Gastroesophageal sphincter (tissue), 4 donors: ENCODE results near the gene C1orf174. TPM values are rescaled to one million over a fixed set of nuclear protein-coding genes. Genes with fewer than 3 reads are reported as not detected.

Experiments used
- ATAC-seq: fragments of 150-250 bp; one replicate; pipeline ENCODE4 v1.9.1; 2016; ENCODE audit warnings: mild to moderate bottlenecking, moderate library complexity
- H3K27ac ChIP-seq, 4 donors: fragments of 200-600 bp; sonication (generic) in 3 of 4; 1 replicate in 3 of 4; 2 replicates in 1 of 4; pipeline ENCODE4 v1.5.1; 2016 to 2019
- H3K27me3 ChIP-seq: fragments of 200-600 bp; sonication (generic); one replicate; pipeline ENCODE4 v1.5.1; 2019
- H3K36me3 ChIP-seq, 2 donors: fragments of 200-600 bp; sonication (generic); one replicate each; pipeline ENCODE4 v1.5.1; 2019; ENCODE audit warnings: control low read depth in 1 of 2
- H3K4me1 ChIP-seq, 3 donors: fragments of 200-600 bp; sonication (generic); 1 replicate in 2 of 3; 2 replicates in 1 of 3; pipeline ENCODE4 v1.5.1; 2016 to 2019; ENCODE audit warnings: control low read depth in 2 of 3
- H3K4me3 ChIP-seq, 2 donors: fragments of 200-600 bp; sonication (generic); one replicate each; pipeline ENCODE4 v1.5.1; 2019; ENCODE audit warnings: mild to moderate bottlenecking in 1 of 2, moderate library complexity in 1 of 2
- H3K9me3 ChIP-seq, 3 donors: fragments of 200-600 bp; sonication (generic); one replicate each; pipeline ENCODE4 v1.5.1; 2017 to 2019; ENCODE audit warnings: control low read depth in 2 of 3
- EP300 ChIP-seq: sonication (generic); formaldehyde crosslinking; IDR thresholded peaks from one replicate; pipeline ENCODE4 v1.6.1; 2017; ENCODE audit warnings: antibody characterized with exemption, mild to moderate bottlenecking
- POLR2A ChIP-seq, 2 donors: fragments of 450-650 bp; IDR thresholded peaks; one replicate each; pipeline ENCODE4 v1.6.1; 2017; ENCODE audit warnings: antibody characterized with exemption in 2 of 2, mild to moderate bottlenecking in 2 of 2, moderate library complexity in 1 of 2
- POLR2AphosphoS5 ChIP-seq: sonication (generic); formaldehyde crosslinking; IDR thresholded peaks from one replicate; pipeline ENCODE4 v1.6.1; 2017; ENCODE audit warnings: antibody characterized with exemption
- WGBS, 2 donors: methylation state at CpG; one replicate each; pipeline ENCODE4 v1.1.5; 2018; ENCODE audit warnings: low coverage in 1 of 2; 5-methylcytosine and 5-hydroxymethylcytosine counted together
- total RNA-seq, 4 donors: library from RNA; depleted of rRNA; stranded (reverse); fragments of >200 nt; gene quantifications; one replicate each; pipeline ENCODE4 v1.1.0, GENCODE V29; 2016
- TF ChIP-seq, protein P1 (sequence below), 4 experiments: fragments of 200-600 bp in 2 of 4; fragments of 450-650 bp in 2 of 4; sonication (generic) in 1 of 4; IDR thresholded peaks; one replicate each; pipeline ENCODE4 v1.5.1; 2017 to 2019; ENCODE audit warnings: antibody characterized with exemption in 4 of 4, mild to moderate bottlenecking in 2 of 4, moderate library complexity in 2 of 4

Gene C1orf174
- total RNA-seq, 4 donors from 2014 or later: 16.4 to 35.3 (median 26.7) TPM

DNA sequence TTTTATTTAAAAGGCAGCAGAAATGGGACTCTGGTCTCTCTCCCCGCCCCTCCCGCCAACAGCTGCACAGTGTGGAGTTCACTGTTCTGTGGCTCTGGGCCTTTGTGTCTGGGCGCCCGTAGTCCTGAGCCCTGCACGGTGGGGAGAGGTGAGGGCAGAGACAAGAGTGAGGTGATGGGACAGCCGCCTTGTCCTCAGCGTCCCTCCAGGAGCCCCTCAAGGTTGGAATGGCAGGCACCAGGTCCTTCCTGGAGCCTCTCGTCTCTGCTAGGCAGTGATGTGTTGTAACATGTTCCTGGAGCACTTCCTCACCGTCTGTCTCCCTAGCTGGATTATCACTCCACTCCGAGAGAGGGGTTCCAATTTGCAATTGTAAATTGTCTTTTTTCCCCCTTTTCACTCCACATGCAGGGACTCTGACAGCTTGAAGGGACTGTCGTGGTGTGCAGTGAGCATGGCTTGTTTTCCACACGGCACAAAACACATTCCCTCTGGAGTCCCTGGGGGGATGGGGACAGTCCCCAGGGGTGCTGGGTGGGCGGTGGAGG is 44.6 kb upstream of the C1orf174 start:
- H3K9me3 ChIP-seq: no peaks in the 10 kb centered on the region
- WGBS, 2 donors: 43% methylated on average over 1 of the region's 13 CpGs; no CpG with 5 or more reads in 1 of the 2 donors
- H3K4me1 ChIP-seq: no peaks in the 10 kb centered on the region
- no peak overlapping the region for H3K4me3 ChIP-seq
- no peaks in the 10 kb centered on the region for H3K36me3 ChIP-seq
- H3K27me3 ChIP-seq: peaks cover 81% of the 10 kb centered on the region
- TF ChIP-seq POLR2A (IDR thresholded peaks at IDR 0.05): no peak
- TF ChIP-seq EP300: no peak
- no peak for TF ChIP-seq POLR2AphosphoS5
- TF ChIP-seq, protein P1, sequence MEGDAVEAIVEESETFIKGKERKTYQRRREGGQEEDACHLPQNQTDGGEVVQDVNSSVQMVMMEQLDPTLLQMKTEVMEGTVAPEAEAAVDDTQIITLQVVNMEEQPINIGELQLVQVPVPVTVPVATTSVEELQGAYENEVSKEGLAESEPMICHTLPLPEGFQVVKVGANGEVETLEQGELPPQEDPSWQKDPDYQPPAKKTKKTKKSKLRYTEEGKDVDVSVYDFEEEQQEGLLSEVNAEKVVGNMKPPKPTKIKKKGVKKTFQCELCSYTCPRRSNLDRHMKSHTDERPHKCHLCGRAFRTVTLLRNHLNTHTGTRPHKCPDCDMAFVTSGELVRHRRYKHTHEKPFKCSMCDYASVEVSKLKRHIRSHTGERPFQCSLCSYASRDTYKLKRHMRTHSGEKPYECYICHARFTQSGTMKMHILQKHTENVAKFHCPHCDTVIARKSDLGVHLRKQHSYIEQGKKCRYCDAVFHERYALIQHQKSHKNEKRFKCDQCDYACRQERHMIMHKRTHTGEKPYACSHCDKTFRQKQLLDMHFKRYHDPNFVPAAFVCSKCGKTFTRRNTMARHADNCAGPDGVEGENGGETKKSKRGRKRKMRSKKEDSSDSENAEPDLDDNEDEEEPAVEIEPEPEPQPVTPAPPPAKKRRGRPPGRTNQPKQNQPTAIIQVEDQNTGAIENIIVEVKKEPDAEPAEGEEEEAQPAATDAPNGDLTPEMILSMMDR (IDR thresholded peaks at IDR 0.05): no peak
- ATAC-seq: no peak
- no peak overlapping the region for H3K27ac ChIP-seq

DNA sequence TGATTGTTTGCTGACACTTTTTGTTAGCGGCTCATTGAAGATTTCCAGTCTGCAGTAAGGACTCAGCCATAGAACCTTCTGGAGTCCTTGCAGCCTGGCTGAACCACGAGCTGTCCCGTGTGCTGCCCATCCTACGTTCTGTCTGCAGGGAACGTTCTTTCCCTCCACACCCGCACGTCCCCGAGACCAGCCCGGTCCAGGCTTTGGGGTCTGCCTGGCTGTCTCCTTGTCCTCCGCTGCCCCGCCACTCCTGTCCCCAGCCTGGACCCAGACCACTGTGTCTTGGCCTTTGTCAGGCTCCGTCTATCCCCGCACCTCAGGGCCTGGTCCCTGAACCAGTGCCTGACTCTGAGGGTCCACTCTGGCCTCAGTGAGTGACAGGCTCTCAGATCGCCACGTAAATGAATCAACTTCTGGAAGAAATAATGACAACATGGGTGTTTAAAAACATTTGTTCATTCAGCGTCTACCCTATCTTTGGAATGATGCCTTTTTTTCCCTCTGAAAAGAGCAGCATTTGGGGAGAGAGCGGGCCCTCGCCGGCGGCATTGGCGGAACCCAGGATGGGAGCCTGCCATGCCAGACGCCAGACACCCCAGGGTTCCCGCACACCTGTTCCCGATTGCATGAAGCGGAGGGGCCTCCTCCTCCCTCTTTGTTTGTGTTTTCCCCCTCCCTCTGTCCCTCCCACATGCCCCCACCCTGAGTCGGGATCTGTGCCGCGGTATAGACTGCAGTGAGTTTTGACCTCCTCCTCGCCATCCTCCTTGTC is 43.9 kb upstream of the C1orf174 start:
- no peak overlapping the region for H3K4me3 ChIP-seq
- ATAC-seq: no peak
- H3K36me3 ChIP-seq: no peaks in the 10 kb centered on the region
- 77 to 86% methylated on average over 5 to 11 of the region's 29 CpGs for WGBS, 2 donors
- H3K4me1 ChIP-seq: no peaks in the 10 kb centered on the region
- H3K9me3 ChIP-seq: no peaks in the 10 kb centered on the region
- H3K27me3 ChIP-seq: peaks cover 83% of the 10 kb centered on the region
- TF ChIP-seq EP300: no peak
- TF ChIP-seq POLR2AphosphoS5: no peak
- no peak for TF ChIP-seq POLR2A (IDR thresholded peaks at IDR 0.05)
- TF ChIP-seq, protein P1 (IDR thresholded peaks at IDR 0.05): no peak
- H3K27ac ChIP-seq: no peak overlapping the region

DNA sequence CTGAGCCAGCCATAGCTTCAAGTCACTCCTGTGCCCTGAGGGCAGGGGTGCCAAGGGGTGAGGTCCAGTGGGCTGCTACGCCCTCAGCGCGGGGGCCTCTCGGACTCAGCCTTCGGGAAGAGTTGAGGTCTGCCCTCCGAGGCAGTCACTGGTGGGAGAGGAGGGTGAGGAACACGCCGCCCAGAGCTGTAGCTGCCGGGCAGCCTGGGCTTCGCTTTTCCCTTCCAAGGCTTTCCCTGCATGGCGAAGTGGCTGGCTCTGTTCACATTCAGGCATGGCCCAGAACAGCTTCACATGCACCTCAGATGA is 43.0 kb upstream of the C1orf174 start:
- no peak for ATAC-seq
- 91 to 100% methylated on average over 1 to 4 of the region's 11 CpGs for WGBS, 2 donors
- no peaks in the 10 kb centered on the region for H3K36me3 ChIP-seq
- no peaks in the 10 kb centered on the region for H3K4me1 ChIP-seq
- no peak overlapping the region for H3K4me3 ChIP-seq
- TF ChIP-seq POLR2A (IDR thresholded peaks at IDR 0.05): no peak
- TF ChIP-seq POLR2AphosphoS5: no peak
- no peak for TF ChIP-seq EP300
- TF ChIP-seq, protein P1 (IDR thresholded peaks at IDR 0.05): no peak
- H3K27me3 ChIP-seq: peaks cover 84% of the 10 kb centered on the region
- no peaks in the 10 kb centered on the region for H3K9me3 ChIP-seq
- no peak overlapping the region for H3K27ac ChIP-seq

DNA sequence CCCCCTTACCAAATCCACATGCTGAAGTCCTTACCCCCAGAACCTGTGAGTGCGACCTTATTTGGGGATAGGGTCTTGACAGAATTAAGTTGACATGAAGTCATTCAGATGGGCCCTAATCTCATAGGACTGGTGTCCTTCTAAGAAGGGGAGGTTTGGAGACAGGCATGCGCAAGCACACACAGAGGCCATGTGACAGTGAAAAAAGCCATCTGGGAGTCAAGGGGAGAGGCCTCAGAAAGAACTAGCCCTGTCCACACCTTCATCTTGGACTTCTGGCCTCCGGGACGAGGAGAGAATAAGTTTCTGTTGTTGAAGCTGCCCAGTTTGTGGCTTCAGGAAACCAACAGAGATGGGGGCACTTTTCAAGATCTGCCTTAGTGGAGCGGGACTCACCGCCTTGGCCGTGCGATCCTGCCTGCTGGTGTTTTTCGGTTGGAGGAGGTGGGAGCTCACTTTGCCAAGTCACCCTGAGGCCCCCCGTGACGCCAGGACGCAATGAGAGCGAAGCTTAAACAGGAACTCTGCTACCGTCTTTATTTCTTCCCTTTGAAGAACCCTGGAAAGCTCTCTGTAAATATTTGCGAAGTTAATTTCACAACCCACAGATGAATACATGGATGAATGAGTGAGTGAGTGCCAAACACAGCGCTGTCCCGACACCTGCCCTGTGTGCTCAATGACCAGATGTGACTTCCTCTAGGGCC is 42.5 kb upstream of the C1orf174 start:
- no peaks in the 10 kb centered on the region for H3K36me3 ChIP-seq
- H3K9me3 ChIP-seq: peaks cover 0 to 2% (median 0%) of the 10 kb centered on the region in 3 donors
- WGBS, 2 donors: 77 to 78% methylated on average over 8 to 12 of the region's 17 CpGs
- no peak for ATAC-seq
- H3K27me3 ChIP-seq: peaks cover 86% of the 10 kb centered on the region
- TF ChIP-seq POLR2A (IDR thresholded peaks at IDR 0.05): no peak
- TF ChIP-seq POLR2AphosphoS5: no peak
- TF ChIP-seq EP300: no peak
- TF ChIP-seq, protein P1 (IDR thresholded peaks at IDR 0.05): no peak
- H3K4me1 ChIP-seq: no peaks in the 10 kb centered on the region
- no peak overlapping the region for H3K27ac ChIP-seq
- H3K4me3 ChIP-seq: no peak overlapping the region
